H1 (cell line): Measurements from ENCODE around the gene ANXA8L1.
"Not testable (repeated sequence)": the region's sequence is repeated elsewhere in the genome, so short reads cannot be mapped to it uniquely, and the experiment has no call there.

Experiments
- BRCA1 ChIP-seq: IDR thresholded peaks from 2 replicates; pipeline ENCODE4 v1.6.1; 2012; ENCODE audit warnings: low read depth, low read length, improper control_type of control experiment
- KDM1A ChIP-seq: fragments of 200-600, 300-600 bp; sonication (generic); IDR thresholded peaks from 2 replicates; pipeline ENCODE4 v1.7.1; 2016; ENCODE audit warnings: mild to moderate bottlenecking, low read length, borderline replicate concordance
- MAFK ChIP-seq: IDR thresholded peaks from 2 replicates; pipeline ENCODE4 v1.6.1; 2012; ENCODE audit warnings: low read depth, mild to moderate bottlenecking, improper control_type of control experiment, low read length
- MAX ChIP-seq: IDR thresholded peaks from 2 replicates; pipeline ENCODE4 v1.6.1; 2012; ENCODE audit warnings: inconsistent platforms
- POLR2A ChIP-seq, 2 experiments: IDR thresholded peaks; 1 replicate in 1 of 2; 2 replicates in 1 of 2; pipeline ENCODE4 v1.6.1; 2011; ENCODE audit warnings: low read depth in 2 of 2, low read length in 2 of 2, mild to moderate bottlenecking in 2 of 2; ENCODE audit errors: control extremely low read depth in 1 of 2
- SP4 ChIP-seq: IDR thresholded peaks from 2 replicates; pipeline ENCODE4 v1.6.1; 2012; ENCODE audit warnings: low read length, inconsistent platforms
- YY1 ChIP-seq: IDR thresholded peaks from 2 replicates; pipeline ENCODE4 v1.6.1; 2011; ENCODE audit warnings: low read depth, mild to moderate bottlenecking, low read length
- TF ChIP-seq, protein P1 (sequence below), 3 experiments: IDR thresholded peaks; 1 replicate in 2 of 3; 2 replicates in 1 of 3; pipeline versions ENCODE4 v1.5.1 to v1.6.1; 2011; ENCODE audit warnings: low read length in 3 of 3, mild to moderate bottlenecking in 3 of 3, inconsistent platforms in 2 of 3, low read depth in 1 of 3, moderate library complexity in 1 of 3; ENCODE audit not compliant: insufficient read depth in 1 of 3; ENCODE audit errors: control extremely low read depth in 1 of 3

GRCh38 chr10:46385858-46386257, 10.3 kb downstream of the ANXA8L1 start:
- TF ChIP-seq, protein P1, sequence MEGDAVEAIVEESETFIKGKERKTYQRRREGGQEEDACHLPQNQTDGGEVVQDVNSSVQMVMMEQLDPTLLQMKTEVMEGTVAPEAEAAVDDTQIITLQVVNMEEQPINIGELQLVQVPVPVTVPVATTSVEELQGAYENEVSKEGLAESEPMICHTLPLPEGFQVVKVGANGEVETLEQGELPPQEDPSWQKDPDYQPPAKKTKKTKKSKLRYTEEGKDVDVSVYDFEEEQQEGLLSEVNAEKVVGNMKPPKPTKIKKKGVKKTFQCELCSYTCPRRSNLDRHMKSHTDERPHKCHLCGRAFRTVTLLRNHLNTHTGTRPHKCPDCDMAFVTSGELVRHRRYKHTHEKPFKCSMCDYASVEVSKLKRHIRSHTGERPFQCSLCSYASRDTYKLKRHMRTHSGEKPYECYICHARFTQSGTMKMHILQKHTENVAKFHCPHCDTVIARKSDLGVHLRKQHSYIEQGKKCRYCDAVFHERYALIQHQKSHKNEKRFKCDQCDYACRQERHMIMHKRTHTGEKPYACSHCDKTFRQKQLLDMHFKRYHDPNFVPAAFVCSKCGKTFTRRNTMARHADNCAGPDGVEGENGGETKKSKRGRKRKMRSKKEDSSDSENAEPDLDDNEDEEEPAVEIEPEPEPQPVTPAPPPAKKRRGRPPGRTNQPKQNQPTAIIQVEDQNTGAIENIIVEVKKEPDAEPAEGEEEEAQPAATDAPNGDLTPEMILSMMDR (IDR thresholded peaks at IDR 0.05; ENCODE audit: control extremely low read depth in 1 of 3, insufficient read depth in 1 of 3, low read depth in 1 of 3, low read length in 3 of 3), result not testable (repeated sequence)
- not testable (repeated sequence) for TF ChIP-seq SP4; MAFK; MAX; KDM1A; BRCA1; POLR2A (IDR thresholded peaks at IDR 0.05; ENCODE audit: control extremely low read depth in 1 of 2, low read depth in 2 of 2, low read length in 2 of 2); YY1
